ENCODE data around the gene DRGX. TPM values are rescaled to one million over a fixed set of nuclear protein-coding genes. Genes with fewer than 3 reads are reported as not detected.

Gene DRGX
- not detected for total RNA-seq

- H3K4me3 ChIP-seq (ENCODE audit: low read length): no peak within 1 kb of the TSS
- H3K9me3 ChIP-seq (ENCODE audit: low read depth, low read length): no peaks in the 10 kb centered on the region
- H3K4me1 ChIP-seq (ENCODE audit: insufficient read depth, low read length): peaks cover 15% of the 10 kb centered on the region
- peaks cover 91% of the 10 kb centered on the region for H3K27me3 ChIP-seq (ENCODE audit: insufficient read depth, low read length)
These were observed at the start of gene DRGX for GRCh38 chr10:49395741-49396665. Gene DRGX, minus strand, starts transcription at chr10:49396089. Its CDS starts 649 bp downstream, at chr10:49395440.

GRCh38 chr10:49444349-49444748 is 48.5 kb upstream of the DRGX start:
- peaks cover 16% of the 10 kb centered on the region for H3K4me1 ChIP-seq (ENCODE audit: insufficient read depth, low read length)
- H3K4me3 ChIP-seq (ENCODE audit: low read length): no peak overlapping the region
- no peaks in the 10 kb centered on the region for H3K27me3 ChIP-seq (ENCODE audit: insufficient read depth, low read length)
- H3K9me3 ChIP-seq (ENCODE audit: low read depth, low read length): no peaks in the 10 kb centered on the region

GRCh38 chr10:49442863-49443262 is 47.0 kb upstream of the DRGX start:
- peaks cover 16% of the 10 kb centered on the region for H3K4me1 ChIP-seq (ENCODE audit: insufficient read depth, low read length)
- no peaks in the 10 kb centered on the region for H3K27me3 ChIP-seq (ENCODE audit: insufficient read depth, low read length)
- no peaks in the 10 kb centered on the region for H3K9me3 ChIP-seq (ENCODE audit: low read depth, low read length)
- no peak overlapping the region for H3K4me3 ChIP-seq (ENCODE audit: low read length)

- no peak overlapping the region for H3K4me3 ChIP-seq (ENCODE audit: low read length)
- peaks cover 16% of the 10 kb centered on the region for H3K4me1 ChIP-seq (ENCODE audit: insufficient read depth, low read length)
- no peaks in the 10 kb centered on the region for H3K9me3 ChIP-seq (ENCODE audit: low read depth, low read length)
- H3K27me3 ChIP-seq (ENCODE audit: insufficient read depth, low read length): no peaks in the 10 kb centered on the region
These were observed 45.9 kb upstream of the DRGX start for GRCh38 chr10:49441488-49442476.

GRCh38 chr10:49435225-49435624 is 39.3 kb upstream of the DRGX start:
- H3K4me1 ChIP-seq (ENCODE audit: insufficient read depth, low read length): no peaks in the 10 kb centered on the region
- no peaks in the 10 kb centered on the region for H3K9me3 ChIP-seq (ENCODE audit: low read depth, low read length)
- no peak overlapping the region for H3K4me3 ChIP-seq (ENCODE audit: low read length)
- H3K27me3 ChIP-seq (ENCODE audit: insufficient read depth, low read length): no peaks in the 10 kb centered on the region

- H3K9me3 ChIP-seq (ENCODE audit: low read depth, low read length): no peaks in the 10 kb centered on the region
- no peaks in the 10 kb centered on the region for H3K27me3 ChIP-seq (ENCODE audit: insufficient read depth, low read length)
- H3K4me3 ChIP-seq (ENCODE audit: low read length): no peak overlapping the region
- no peaks in the 10 kb centered on the region for H3K4me1 ChIP-seq (ENCODE audit: insufficient read depth, low read length)
These were observed 37.2 kb upstream of the DRGX start for GRCh38 chr10:49433069-49433468.

GRCh38 chr10:49431426-49431825 is 35.5 kb upstream of the DRGX start:
- no peaks in the 10 kb centered on the region for H3K9me3 ChIP-seq (ENCODE audit: low read depth, low read length)
- H3K4me3 ChIP-seq (ENCODE audit: low read length): no peak overlapping the region

GRCh38 chr10:49429458-49429857 is 33.6 kb upstream of the DRGX start:
- no peaks in the 10 kb centered on the region for H3K9me3 ChIP-seq (ENCODE audit: low read depth, low read length)
- H3K27me3 ChIP-seq (ENCODE audit: insufficient read depth, low read length): no peaks in the 10 kb centered on the region
- no peak overlapping the region for H3K4me3 ChIP-seq (ENCODE audit: low read length)
- no peaks in the 10 kb centered on the region for H3K4me1 ChIP-seq (ENCODE audit: insufficient read depth, low read length)

More at GRCh38 chr10:49431426-49431825, 35.5 kb upstream of the DRGX start:
- H3K4me1 ChIP-seq (ENCODE audit: insufficient read depth, low read length): no peaks in the 10 kb centered on the region
- H3K27me3 ChIP-seq (ENCODE audit: insufficient read depth, low read length): no peaks in the 10 kb centered on the region

- Histone ChIP-seq H3K9me3 (ENCODE audit: low read depth, low read length) (no peaks in the 10 kb centered on the region), H3K27me3 (ENCODE audit: insufficient read depth, low read length) (no peaks in the 10 kb centered on the region), H3K4me3 (ENCODE audit: low read length) (no peak overlapping the region), H3K4me1 (ENCODE audit: insufficient read depth, low read length) (no peaks in the 10 kb centered on the region)
These were observed 30.8 kb upstream of the DRGX start for GRCh38 chr10:49426490-49427360.

GRCh38 chr10:49419005-49419404 is 23.1 kb upstream of the DRGX start:
- H3K4me1 ChIP-seq (ENCODE audit: insufficient read depth, low read length): no peaks in the 10 kb centered on the region
- H3K9me3 ChIP-seq (ENCODE audit: low read depth, low read length): no peaks in the 10 kb centered on the region
- no peak overlapping the region for H3K4me3 ChIP-seq (ENCODE audit: low read length)
- H3K27me3 ChIP-seq (ENCODE audit: insufficient read depth, low read length): no peaks in the 10 kb centered on the region

GRCh38 chr10:49418328-49418727 is 22.4 kb upstream of the DRGX start:
- H3K4me1 ChIP-seq (ENCODE audit: insufficient read depth, low read length): no peaks in the 10 kb centered on the region
- no peak overlapping the region for H3K4me3 ChIP-seq (ENCODE audit: low read length)
- H3K27me3 ChIP-seq (ENCODE audit: insufficient read depth, low read length): no peaks in the 10 kb centered on the region
- no peaks in the 10 kb centered on the region for H3K9me3 ChIP-seq (ENCODE audit: low read depth, low read length)

- Histone ChIP-seq H3K4me1 (ENCODE audit: insufficient read depth, low read length) (no peaks in the 10 kb centered on the region), H3K27me3 (ENCODE audit: insufficient read depth, low read length) (no peaks in the 10 kb centered on the region), H3K9me3 (ENCODE audit: low read depth, low read length) (no peaks in the 10 kb centered on the region), H3K4me3 (ENCODE audit: low read length) (no peak overlapping the region)
These were observed 22.1 kb upstream of the DRGX start for GRCh38 chr10:49418053-49418326.

GRCh38 chr10:49417311-49418052 is 21.6 kb upstream of the DRGX start:
- H3K4me3 ChIP-seq (ENCODE audit: low read length): no peak overlapping the region
- H3K9me3 ChIP-seq (ENCODE audit: low read depth, low read length): no peaks in the 10 kb centered on the region
- H3K4me1 ChIP-seq (ENCODE audit: insufficient read depth, low read length): no peaks in the 10 kb centered on the region
- H3K27me3 ChIP-seq (ENCODE audit: insufficient read depth, low read length): no peaks in the 10 kb centered on the region

GRCh38 chr10:49415846-49416245 is 20.0 kb upstream of the DRGX start:
- no peak overlapping the region for H3K4me3 ChIP-seq (ENCODE audit: low read length)
- H3K4me1 ChIP-seq (ENCODE audit: insufficient read depth, low read length): no peaks in the 10 kb centered on the region
- H3K9me3 ChIP-seq (ENCODE audit: low read depth, low read length): no peaks in the 10 kb centered on the region
- H3K27me3 ChIP-seq (ENCODE audit: insufficient read depth, low read length): no peaks in the 10 kb centered on the region
